CD4-positive, alpha-beta T cell (primary cell): ENCODE measurements around the gene PPL. TPM values are rescaled to one million over a fixed set of nuclear protein-coding genes. Genes with fewer than 3 reads are reported as not detected.
"Not testable (repeated sequence)": the region's sequence is repeated elsewhere in the genome, so short reads cannot be mapped to it uniquely, and the experiment has no call there.

Experiments
- ATAC-seq: fragments of 200-7000 bp; cut with Tn5 transposase; one replicate; pipeline ENCODE4 v1.10.0; 2022; ENCODE audit warnings: mild to moderate bottlenecking; ENCODE audit not compliant: poor library complexity
- CTCF ChIA-PET: fragments of 350-600 bp; sonication (Branson Sonifier 250); formaldehyde crosslinking; loops from one replicate; lab custom pipeline; 2021; ENCODE audit warnings: antibody characterized with exemption, inconsistent platforms; lab: Charles Lee
- POLR2A ChIA-PET: fragments of 350-600 bp; sonication (Branson Sonifier 250); formaldehyde crosslinking; loops from one replicate; lab custom pipeline; 2021; ENCODE audit warnings: antibody characterized with exemption, inconsistent platforms; lab: Charles Lee
- DNase-seq, 14 experiments: peaks; one replicate each; pipeline ENCODE4 v3.0.0-alpha.2; 2013 to 2020; ENCODE audit warnings: mixed read lengths in 2 of 14
- H3K27ac ChIP-seq, 2 donors: one replicate each; pipeline versions ENCODE4 v1.5.1 to v1.7.0; 2013; ENCODE audit warnings: low read length in 2 of 2, low read depth in 1 of 2, mild to moderate bottlenecking in 1 of 2
- H3K27me3 ChIP-seq, 2 experiments: 1 replicate in 1 of 2; 2 replicates in 1 of 2; pipeline versions ENCODE4 v1.6.1 to v1.7.0; 2013; ENCODE audit warnings: low read length in 2 of 2, control low read depth in 1 of 2, mild to moderate bottlenecking in 1 of 2, moderate library complexity in 1 of 2; ENCODE audit not compliant: insufficient read depth in 2 of 2, control insufficient read depth in 1 of 2
- H3K36me3 ChIP-seq: one replicate; pipeline ENCODE4 v1.6.1; 2013; ENCODE audit warnings: low read length, control low read depth; ENCODE audit not compliant: insufficient read depth
- H3K4me1 ChIP-seq: one replicate; pipeline ENCODE4 v1.6.1; 2013; ENCODE audit warnings: low read length, control low read depth; ENCODE audit not compliant: insufficient read depth
- H3K4me3 ChIP-seq: one replicate; pipeline ENCODE4 v1.5.1; 2013; ENCODE audit warnings: mild to moderate bottlenecking, low read length, moderate library complexity
- H3K9me3 ChIP-seq, 2 experiments: 1 replicate in 1 of 2; 2 replicates in 1 of 2; pipeline versions ENCODE4 v1.6.1 to v1.7.0; 2013; ENCODE audit warnings: low read length in 2 of 2, mild to moderate bottlenecking in 2 of 2, control low read depth in 1 of 2, moderate library complexity in 1 of 2; ENCODE audit not compliant: control insufficient read depth in 1 of 2, insufficient read depth in 1 of 2
- H3K27ac Mint-ChIP-seq: one replicate; pipeline ENCODE4 v1.8.0; 2020; ENCODE audit warnings: mixed read lengths
- H3K27me3 Mint-ChIP-seq: one replicate; pipeline ENCODE4 v1.8.0; 2021; ENCODE audit warnings: mixed read lengths
- H3K36me3 Mint-ChIP-seq: one replicate; pipeline ENCODE4 v1.8.0; 2021; ENCODE audit warnings: low read depth, mixed read lengths
- H3K4me1 Mint-ChIP-seq: one replicate; pipeline ENCODE4 v1.8.0; 2021; ENCODE audit warnings: low read depth, mixed read lengths
- H3K4me3 Mint-ChIP-seq: one replicate; pipeline ENCODE4 v1.8.0; 2020; ENCODE audit warnings: mild to moderate bottlenecking, mixed read lengths
- H3K9me3 Mint-ChIP-seq: one replicate; pipeline ENCODE4 v1.8.0; 2020; ENCODE audit warnings: mixed read lengths
- CTCF ChIP-seq: fragments of 200-600 bp; IDR thresholded peaks from one replicate; pipeline ENCODE4 v1.8.0; 2022; ENCODE audit warnings: antibody characterized with exemption, mild to moderate bottlenecking
- intact Hi-C, 2 experiments: fragments of 100-400 bp; cut with DNase I in 1 of 2; cut with micrococcal nuclease in 1 of 2; formaldehyde crosslinking; loops; one replicate each; pipeline versions ENCODE4 v1.15.1 to v1.9.0; 2023 to 2025; cut with DNase I, micrococcal nuclease
- total RNA-seq, 174 experiments: library from RNA in 2 of 174; stranded (reverse) in 2 of 174; gene quantifications; one replicate each; pipeline ENCODE4 v1.2.3 and lab custom pipeline; 2021 to 2026

The PPL gene
- total RNA-seq, 2 experiments from 2014 or later: not detected

- H3K4me1 Mint-ChIP-seq: no peaks in the 10 kb centered on the region
- CTCF ChIA-PET: no interaction called here
- intact Hi-C loops: no loop called here
Measured at GRCh38 chr16:4931381-4931780, 5.6 kb downstream of the PPL start.

GRCh38 chr16:4929619-4930018 is 7.3 kb downstream of the PPL start:
- DNase-seq, H3K36me3 Mint-ChIP-seq, intact Hi-C loops, H3K9me3 Mint-ChIP-seq, H3K4me3 Mint-ChIP-seq, ATAC-seq, H3K4me3 ChIP-seq, H3K4me1 Mint-ChIP-seq, H3K27ac ChIP-seq, CTCF ChIA-PET, H3K27ac Mint-ChIP-seq, H3K36me3 ChIP-seq, H3K27me3 ChIP-seq, H3K4me1 ChIP-seq: not testable (repeated sequence)
- H3K27me3 Mint-ChIP-seq: peaks cover 19% of the 10 kb centered on the region
- H3K9me3 ChIP-seq: peaks cover 10 to 21% of the 10 kb centered on the region in 2 experiments
- POLR2A ChIA-PET: interaction anchor here (0.5 kb wide), 1 partner anchor 1133 kb away, joined by 3 read pairs; no protein-coding TSS in a partner anchor

More at GRCh38 chr16:4931381-4931780, 5.6 kb downstream of the PPL start:
- H3K27me3 Mint-ChIP-seq: peaks cover 32% of the 10 kb centered on the region
- H3K36me3 Mint-ChIP-seq: no peaks in the 10 kb centered on the region
- Histone ChIP-seq H3K36me3 (no peaks in the 10 kb centered on the region), H3K27ac (no peak overlapping the region), H3K27me3 (peaks cover 19 to 24% of the 10 kb centered on the region in 2 experiments), H3K4me1 (peaks cover 9% of the 10 kb centered on the region), H3K9me3 (peaks cover 10 to 17% of the 10 kb centered on the region in 2 experiments), H3K4me3 (no peak overlapping the region)
- peaks cover 4% of the 10 kb centered on the region for H3K9me3 Mint-ChIP-seq
- H3K27ac Mint-ChIP-seq: no peak overlapping the region
- ATAC-seq: no peak
- DNase-seq: no peak
- POLR2A ChIA-PET: no interaction called here
- H3K4me3 Mint-ChIP-seq: no peak overlapping the region
- no peak for TF ChIP-seq CTCF

GRCh38 chr16:4928227-4928626 is 8.7 kb downstream of the PPL start:
- intact Hi-C loops: no loop called here
- no peak for DNase-seq
- peaks cover 4% of the 10 kb centered on the region for H3K9me3 Mint-ChIP-seq
- Histone ChIP-seq H3K27ac (no peak overlapping the region), H3K4me1 (no peaks in the 10 kb centered on the region), H3K36me3 (no peaks in the 10 kb centered on the region), H3K9me3 (peaks cover 10 to 21% of the 10 kb centered on the region in 2 experiments), H3K4me3 (no peak overlapping the region), H3K27me3 (no peaks in the 10 kb centered on the region)
- H3K36me3 Mint-ChIP-seq: no peaks in the 10 kb centered on the region
- H3K27ac Mint-ChIP-seq: no peak overlapping the region
- TF ChIP-seq CTCF: no peak
- H3K4me1 Mint-ChIP-seq: no peaks in the 10 kb centered on the region
- no peak for ATAC-seq
- ChIA-PET POLR2A (no interaction called here), CTCF (no interaction called here)
- peaks cover 13% of the 10 kb centered on the region for H3K27me3 Mint-ChIP-seq
- no peak overlapping the region for H3K4me3 Mint-ChIP-seq

GRCh38 chr16:4927661-4928060 is 9.3 kb downstream of the PPL start:
- H3K9me3 ChIP-seq: peaks cover 10 to 21% of the 10 kb centered on the region in 2 experiments
- POLR2A ChIA-PET: no interaction called here

More at GRCh38 chr16:4927661-4928060, 9.3 kb downstream of the PPL start:
- Histone ChIP-seq H3K36me3 (no peaks in the 10 kb centered on the region), H3K27ac (no peak overlapping the region), H3K4me3 (no peak overlapping the region), H3K27me3 (no peaks in the 10 kb centered on the region), H3K4me1 (no peaks in the 10 kb centered on the region)
- ATAC-seq (no peak), DNase-seq (no peak)
- Mint-ChIP-seq H3K27ac (no peak overlapping the region), H3K4me3 (no peak overlapping the region), H3K36me3 (no peaks in the 10 kb centered on the region), H3K9me3 (peaks cover 4% of the 10 kb centered on the region), H3K27me3 (peaks cover 15% of the 10 kb centered on the region), H3K4me1 (no peaks in the 10 kb centered on the region)
- CTCF ChIA-PET: no interaction called here
- no peak for TF ChIP-seq CTCF
- intact Hi-C loops: no loop called here
